HEK293T (cell line): ENCODE data around the gene ANTXR1.

Source experiments
- ARNT ChIP-seq: fragments of 450-650 bp; IDR thresholded peaks from 2 replicates; pipeline ENCODE4 v1.6.1; 2017; ENCODE audit warnings: mild to moderate bottlenecking
- BHLHE40 ChIP-seq: fragments of 450-650 bp; IDR thresholded peaks from 2 replicates; pipeline ENCODE4 v1.6.1; 2016; ENCODE audit warnings: mild to moderate bottlenecking, moderate library complexity, borderline replicate concordance
- ELF4 ChIP-seq: fragments of 450-650 bp; IDR thresholded peaks from 2 replicates; pipeline ENCODE4 v1.6.1; 2017; ENCODE audit warnings: antibody characterized with exemption
- FOXA1 ChIP-seq: fragments of 450-650 bp; IDR thresholded peaks from 2 replicates; pipeline ENCODE4 v1.6.1; 2016; ENCODE audit warnings: mild to moderate bottlenecking
- FOXK2 ChIP-seq: fragments of 450-650 bp; IDR thresholded peaks from 2 replicates; pipeline ENCODE4 v1.6.1; 2016; ENCODE audit warnings: mild to moderate bottlenecking
- FOXM1 ChIP-seq: fragments of 450-650 bp; IDR thresholded peaks from 2 replicates; pipeline ENCODE4 v1.6.1; 2017; ENCODE audit warnings: mild to moderate bottlenecking, borderline replicate concordance
- HDGF ChIP-seq: fragments of 450-650 bp; IDR thresholded peaks from 2 replicates; pipeline ENCODE4 v1.6.1; 2017; ENCODE audit warnings: antibody characterized with exemption, borderline replicate concordance
- L3MBTL2 ChIP-seq: fragments of 450-650 bp; conservative IDR thresholded peaks from 2 replicates; pipeline ENCODE4 v1.6.1; 2016; ENCODE audit warnings: mild to moderate bottlenecking
- NFRKB ChIP-seq: fragments of 450-650 bp; IDR thresholded peaks from 2 replicates; pipeline ENCODE4 v1.6.1; 2016; ENCODE audit warnings: mild to moderate bottlenecking, moderate library complexity
- PKNOX1 ChIP-seq: fragments of 450-650 bp; IDR thresholded peaks from 2 replicates; pipeline ENCODE4 v1.6.1; 2016
- SP1 ChIP-seq: fragments of 450-650 bp; IDR thresholded peaks from 2 replicates; pipeline ENCODE4 v1.6.1; 2017
- SUZ12 ChIP-seq: fragments of 450-650 bp; IDR thresholded peaks from 2 replicates; pipeline ENCODE4 v1.6.1; 2016; ENCODE audit warnings: mild to moderate bottlenecking
- TARDBP ChIP-seq: fragments of 450-650 bp; IDR thresholded peaks from 2 replicates; pipeline ENCODE4 v1.6.1; 2016

- no peak for TF ChIP-seq FOXM1
- TF ChIP-seq L3MBTL2: no peak
- TF ChIP-seq PKNOX1: no peak
- TF ChIP-seq HDGF: no peak
- no peak for TF ChIP-seq FOXK2
- no peak for TF ChIP-seq ELF4
- TF ChIP-seq SP1: no peak
- no peak for TF ChIP-seq TARDBP
- no peak for TF ChIP-seq BHLHE40
- no peak for TF ChIP-seq SUZ12
- no peak for TF ChIP-seq FOXA1
- no peak for TF ChIP-seq ARNT
- TF ChIP-seq NFRKB: no peak
These were observed 20.6 kb upstream of the ANTXR1 start for GRCh38 chr2:68992341-68992740.
